ENCODE measurements around the gene ARHGEF3.
"Not testable (repeated sequence)": the region's sequence is repeated elsewhere in the genome, so short reads cannot be mapped to it uniquely, and the experiment has no call there.

The ARHGEF3 gene

GRCh38 chr3:56720849-56721248, 80.9 kb downstream of the ARHGEF3 start:
- DNase-seq, result no peak

DNA sequence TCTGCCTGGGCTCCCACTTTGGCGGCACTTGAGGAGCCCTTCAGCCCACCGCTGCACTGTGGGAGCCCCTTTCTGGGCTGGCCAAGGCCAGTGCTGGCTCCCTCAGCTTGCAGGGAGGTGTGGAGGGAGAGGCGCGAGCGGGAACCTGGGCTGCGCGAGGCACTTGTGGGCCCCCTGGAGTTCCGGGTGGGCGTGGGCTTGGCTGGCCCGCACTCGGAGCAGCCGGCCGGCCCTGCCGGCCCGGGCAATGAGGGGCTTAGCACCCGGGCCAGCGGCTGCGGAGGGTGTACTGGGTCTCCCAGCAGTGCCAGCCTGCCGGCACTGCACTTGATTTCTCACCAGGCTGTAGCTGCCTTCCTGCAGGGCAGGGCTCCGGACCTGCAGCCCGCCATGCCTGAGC, 82.9 kb downstream of the ARHGEF3 start:
- DNase-seq, result not testable (repeated sequence)

DNA sequence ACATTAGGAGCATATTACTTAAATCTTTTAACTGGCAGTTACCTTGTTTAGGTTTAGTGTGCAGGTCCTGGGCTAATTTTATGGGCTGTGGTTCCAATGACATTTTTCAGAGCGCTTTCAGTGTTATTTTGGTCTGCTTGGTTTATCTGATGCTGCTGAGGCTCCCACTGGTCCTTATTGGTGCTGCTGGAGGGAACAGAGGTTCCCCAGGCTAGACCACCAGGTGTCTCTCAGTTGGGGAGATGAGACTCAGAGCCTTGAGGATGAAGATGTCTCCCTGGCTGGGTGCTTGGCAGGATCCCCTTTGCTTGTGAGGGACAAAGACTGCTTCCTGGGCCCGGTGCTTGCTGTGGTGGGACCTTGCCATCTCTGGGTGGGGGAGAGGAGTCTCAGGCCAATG, 90.4 kb downstream of the ARHGEF3 start:
- no peak for DNase-seq

DNA sequence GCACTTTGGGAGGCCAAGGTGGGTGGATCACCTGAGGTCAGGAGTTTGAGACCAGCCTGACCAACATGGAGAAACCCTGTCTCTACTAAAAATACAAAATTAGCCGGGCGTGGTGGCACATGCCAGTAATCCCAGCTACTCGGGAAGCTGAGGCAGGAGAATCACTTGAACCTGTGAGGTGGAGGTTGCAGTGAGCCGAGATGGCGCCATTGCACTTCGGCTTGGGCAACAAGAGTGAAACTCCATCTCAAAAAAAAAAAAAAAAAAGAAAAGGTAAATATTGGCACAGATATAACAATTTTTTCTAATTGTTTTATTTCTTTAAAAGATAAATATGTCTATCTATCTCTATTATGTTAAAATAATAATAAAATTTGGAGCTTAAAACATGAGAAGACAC, 94.3 kb downstream of the ARHGEF3 start:
- DNase-seq, result not testable (repeated sequence)

DNA sequence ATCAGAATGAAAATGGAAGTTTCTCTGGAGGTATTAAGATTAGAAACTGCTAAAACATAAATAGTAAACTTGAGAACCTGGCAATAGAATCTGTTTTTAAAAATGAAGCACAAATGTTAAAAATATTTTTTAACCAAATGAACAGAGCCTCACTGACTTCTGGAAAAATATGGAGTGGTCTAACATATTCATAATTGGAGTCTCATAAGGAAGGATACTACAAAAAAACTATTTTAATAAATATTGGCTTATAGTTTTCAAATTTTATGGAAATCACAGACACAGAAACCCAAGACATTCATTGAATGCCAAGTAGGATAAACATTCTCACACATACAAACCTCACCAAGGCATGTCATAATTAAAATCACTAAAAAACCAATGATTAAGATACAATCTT, 95.1 kb downstream of the ARHGEF3 start:
- DNase-seq, result no peak

DNA sequence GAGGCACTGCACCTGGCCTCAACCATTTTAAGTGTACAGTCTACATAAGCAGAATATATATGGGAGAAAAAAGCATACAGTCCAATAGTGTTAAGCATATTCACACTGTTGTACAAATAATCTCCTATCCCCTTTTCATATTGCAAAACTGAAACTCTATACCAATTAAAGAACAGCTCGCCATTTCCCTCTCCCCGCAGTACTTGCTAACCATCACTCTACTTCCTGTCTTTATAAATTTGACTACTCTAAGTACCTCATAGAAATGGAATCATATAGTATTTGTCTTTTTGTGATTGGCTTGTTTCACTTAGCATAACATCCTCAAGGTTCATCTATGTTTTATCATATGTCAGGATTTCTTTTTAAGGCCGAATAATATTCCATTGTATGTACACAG, 97.0 kb downstream of the ARHGEF3 start:
- no peak for DNase-seq

DNA sequence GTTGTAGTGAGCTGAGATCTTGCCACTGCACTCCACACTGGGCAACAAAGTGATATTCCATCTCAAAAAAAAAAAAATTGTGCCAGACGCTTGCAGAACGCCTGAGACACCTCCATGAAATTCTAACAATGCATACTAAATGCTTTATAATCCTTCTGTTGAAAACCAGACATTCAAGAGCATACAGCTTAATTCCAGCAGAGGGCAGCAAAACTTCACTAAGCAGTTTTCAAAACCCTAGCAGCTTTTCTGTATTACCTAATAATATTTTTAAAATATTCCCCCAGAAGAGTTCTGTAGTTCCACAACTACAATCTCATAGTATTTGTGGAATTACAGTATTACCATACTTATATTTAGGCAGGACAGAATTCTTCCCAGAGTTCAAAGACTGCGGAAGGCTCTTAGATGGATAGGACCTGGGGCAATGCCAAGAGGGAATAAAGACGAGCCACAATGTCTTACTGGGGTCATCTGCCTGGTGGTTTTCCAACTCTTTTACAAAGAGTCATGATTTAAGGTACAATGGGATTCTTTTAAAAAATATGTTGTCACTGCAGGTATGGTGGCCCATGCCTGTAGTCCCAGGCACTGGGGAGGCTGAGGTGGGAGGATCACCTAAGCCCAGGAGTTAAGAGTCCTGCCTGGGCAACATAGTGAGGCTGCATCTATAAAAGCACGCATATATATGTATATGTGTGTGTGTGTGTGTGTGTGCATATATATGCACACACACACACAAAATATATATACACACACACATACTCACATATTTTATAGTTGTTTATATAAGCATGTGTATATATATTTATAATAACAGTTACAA, 99.0 kb downstream of the ARHGEF3 start:
- DNase-seq, result peak; percentile 65

DNA sequence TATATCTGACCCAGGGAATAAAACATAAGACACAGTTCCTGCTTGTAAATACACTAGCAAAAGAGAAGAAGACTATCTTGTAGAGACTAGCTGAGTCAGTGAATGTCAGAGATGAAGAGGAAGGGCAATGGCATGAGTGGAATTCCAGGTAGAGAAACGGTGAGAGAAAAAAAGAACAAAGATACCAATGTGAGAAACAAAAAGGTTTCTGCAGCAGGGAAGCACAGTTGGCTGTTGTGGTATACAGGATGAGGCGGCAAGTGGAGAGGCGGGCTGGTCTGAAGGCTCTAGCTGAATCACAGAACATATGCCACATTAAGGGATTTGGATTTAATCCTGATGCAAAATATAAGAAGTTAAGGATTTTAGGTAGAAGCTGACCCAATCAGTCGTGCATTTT, 101.6 kb downstream of the ARHGEF3 start:
- DNase-seq, result no peak

GRCh38 chr3:56694867-56695683, 106.7 kb downstream of the ARHGEF3 start:
- DNase-seq, result no peak

GRCh38 chr3:56693750-56694149, 108.0 kb downstream of the ARHGEF3 start:
- DNase-seq, result no peak

DNA sequence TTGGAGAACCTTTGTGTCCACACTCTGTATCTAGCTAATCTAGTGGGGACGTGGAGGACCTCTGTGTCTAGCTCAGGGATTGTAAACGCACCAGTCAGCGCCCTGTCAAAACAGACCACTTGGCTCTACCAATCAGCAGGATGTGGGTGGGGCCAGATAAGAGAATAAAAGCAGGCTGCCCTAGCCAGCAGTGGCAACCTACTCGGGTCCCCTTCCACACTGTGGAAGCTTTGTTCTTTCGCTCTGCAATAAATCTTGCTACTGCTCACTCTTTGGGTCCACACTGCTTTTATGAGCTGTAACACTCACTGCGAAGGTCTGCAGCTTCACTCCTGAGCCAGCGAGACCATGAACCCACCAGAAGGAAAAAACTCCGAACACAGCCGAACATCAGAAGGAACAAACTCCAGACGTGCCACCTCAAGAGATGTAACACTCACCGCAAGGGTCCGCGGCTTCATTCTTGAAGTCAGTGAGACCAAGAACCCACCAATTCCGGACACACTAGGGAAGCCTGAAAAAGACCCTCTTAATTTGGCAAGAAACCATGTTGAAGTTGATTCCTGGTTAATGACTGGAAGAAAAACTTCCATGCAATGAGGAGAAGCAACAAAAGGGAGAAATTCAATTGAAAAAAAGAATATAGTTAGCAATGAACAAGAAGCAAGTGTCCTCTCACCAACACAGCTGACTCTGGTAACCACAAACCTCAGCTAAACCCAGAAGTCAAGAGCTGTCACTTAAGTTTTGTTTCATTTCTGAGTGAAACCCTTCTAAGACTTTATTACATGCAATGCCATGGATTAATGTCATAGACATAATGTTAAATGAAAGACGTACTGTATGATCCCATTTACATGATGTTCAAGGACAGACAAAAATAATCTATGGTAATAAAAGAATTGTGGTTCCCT, 109.0 kb downstream of the ARHGEF3 start:
- DNase-seq, result not testable (repeated sequence)

- DNase-seq, result not testable (repeated sequence)
Observed at GRCh38 chr3:56692001-56692365, 109.8 kb downstream of the ARHGEF3 start.

GRCh38 chr3:56691165-56692000, 110.4 kb downstream of the ARHGEF3 start:
- DNase-seq, result no peak

DNA sequence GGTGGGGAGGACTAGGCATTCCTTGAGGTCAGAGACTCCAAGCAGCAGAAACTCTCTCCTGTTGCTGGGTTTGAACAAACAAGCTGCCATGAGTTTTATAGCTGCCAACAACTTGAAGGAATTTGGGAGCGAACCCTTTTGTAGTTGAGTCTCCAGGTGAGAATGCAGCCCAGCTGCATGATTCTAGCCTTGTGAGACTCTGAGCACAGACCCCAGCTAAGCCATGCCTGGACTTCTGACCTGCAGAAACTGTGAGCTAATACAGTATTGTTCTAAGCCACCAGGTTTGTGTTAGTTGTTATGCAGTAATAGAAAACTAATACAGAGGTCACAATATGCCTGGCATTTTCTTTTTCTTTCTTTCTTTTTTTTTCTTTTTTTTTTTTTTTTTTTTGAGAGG, 112.4 kb downstream of the ARHGEF3 start:
- no peak for DNase-seq

- DNase-seq, result no peak
Observed at GRCh38 chr3:56688191-56688590, 113.6 kb downstream of the ARHGEF3 start.

- no peak for DNase-seq
Observed at GRCh38 chr3:56684029-56684428, 117.7 kb downstream of the ARHGEF3 start.

- peak; percentile 34 for DNase-seq
Observed at GRCh38 chr3:56683122-56683817, 118.5 kb downstream of the ARHGEF3 start, which contains the start of gene TASOR. TSS of gene TASOR (minus strand) at chr3:56683265. CDS start at chr3:56683006, 259 bp downstream.

GRCh38 chr3:56682462-56683121, 119.2 kb downstream of the ARHGEF3 start:
- DNase-seq, result peak; percentile 76

DNA sequence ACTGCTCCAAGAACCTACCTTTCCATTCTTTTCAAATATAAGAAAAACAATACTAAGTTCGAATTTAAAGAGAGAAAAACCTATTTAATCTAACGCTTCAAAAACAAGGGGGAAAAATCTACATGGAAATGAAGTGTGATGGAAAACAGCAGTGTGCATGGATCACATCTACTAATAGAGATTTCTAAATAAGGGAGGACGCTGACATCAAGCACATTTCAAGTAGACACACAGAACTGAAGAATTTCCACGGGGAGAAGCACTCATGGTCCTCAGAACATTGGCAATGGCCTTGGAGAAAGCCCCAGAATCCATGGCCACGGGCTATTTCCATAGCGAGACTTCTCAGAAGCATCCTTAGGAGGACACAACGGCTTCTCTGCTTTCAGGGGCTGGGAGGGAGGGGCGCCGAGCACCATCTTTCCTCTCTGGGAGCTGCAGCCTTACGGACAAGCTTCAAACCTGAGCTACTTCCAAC, 119.7 kb downstream of the ARHGEF3 start:
- no peak for DNase-seq

DNA sequence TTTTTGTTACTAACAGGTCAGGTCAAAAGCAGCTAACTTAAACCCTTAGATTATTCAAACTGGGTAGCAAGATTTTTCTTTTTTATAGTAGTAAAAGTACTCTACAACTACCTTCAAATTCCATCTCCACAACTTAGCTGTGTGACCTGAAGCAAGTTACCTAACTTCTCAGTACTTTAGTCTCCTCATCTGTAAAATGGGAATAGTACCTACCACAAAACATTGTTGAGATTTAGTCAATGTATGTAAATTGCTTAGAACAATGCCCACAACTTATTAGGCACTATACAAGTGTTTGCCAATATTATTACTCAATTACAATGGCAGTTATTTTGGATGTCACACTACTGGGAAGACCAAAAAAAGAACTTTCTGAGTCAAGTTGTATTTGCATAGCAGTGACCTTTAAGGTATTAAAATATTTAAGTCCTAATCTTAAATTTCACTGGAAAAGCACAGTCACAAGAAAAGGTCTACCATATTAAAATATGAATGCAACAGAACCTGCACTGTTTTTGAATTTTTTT, 121.6 kb downstream of the ARHGEF3 start:
- no peak for DNase-seq

All from NCI-H2171 treated with DMSO at 0.1 percent for 48 hours (cell line).